Vagina (tissue), 2 donors: ENCODE measurements around the gene LEMD2. TPM values are rescaled to one million over a fixed set of nuclear protein-coding genes. Genes with fewer than 3 reads are reported as not detected.

ENCODE experiments used
- DNase-seq, 2 donors: peaks; one replicate each; pipeline ENCODE4 v3.0.0-alpha.2; 2017; ENCODE audit errors: extremely low spot score in 2 of 2
- H3K27ac ChIP-seq: fragments of 200-600 bp; sonication (generic); one replicate; pipeline ENCODE4 v1.5.1; 2019
- H3K27me3 ChIP-seq: fragments of 200-600 bp; sonication (generic); one replicate; pipeline ENCODE4 v1.5.1; 2019
- H3K36me3 ChIP-seq, 2 donors: fragments of 200-600 bp; sonication (generic); one replicate each; pipeline ENCODE4 v1.5.1; 2017 to 2019
- H3K4me1 ChIP-seq: fragments of 200-600 bp; sonication (generic); one replicate; pipeline ENCODE4 v1.5.1; 2019
- H3K4me3 ChIP-seq, 2 donors: fragments of 200-600 bp; sonication (generic); 1 replicate in 1 of 2; 2 replicates in 1 of 2; pipeline ENCODE4 v1.5.1; 2016 to 2019
- H3K9me3 ChIP-seq: fragments of 200-600 bp; sonication (generic); one replicate; pipeline ENCODE4 v1.5.1; 2019
- POLR2A ChIP-seq, 2 donors: fragments of 450-650 bp; IDR thresholded peaks; one replicate each; pipeline ENCODE4 v1.6.1; 2017; ENCODE audit warnings: antibody characterized with exemption in 2 of 2, mild to moderate bottlenecking in 2 of 2, moderate library complexity in 2 of 2
- POLR2AphosphoS5 ChIP-seq, 2 donors: sonication (generic); formaldehyde crosslinking; IDR thresholded peaks; one replicate each; pipeline ENCODE4 v1.9.0; 2017; ENCODE audit warnings: antibody characterized with exemption in 2 of 2, mild to moderate bottlenecking in 2 of 2, low read depth in 1 of 2; ENCODE audit not compliant: insufficient read depth in 1 of 2
- intact Hi-C: fragments of 100-400 bp; cut with DNase I; formaldehyde crosslinking; loops from one replicate; pipeline ENCODE4 v1.15.1; 2023
- total RNA-seq: library from RNA; depleted of rRNA; stranded (reverse); fragments of >200 nt; gene quantifications from one replicate; pipeline ENCODE4 v1.2.3, GENCODE V29; 2016
- TF ChIP-seq, protein P1 (sequence below), 3 experiments: fragments of 450-650 bp in 2 of 3; fragments of 200-600 bp in 1 of 3; sonication (generic) in 1 of 3; IDR thresholded peaks; one replicate each; pipeline ENCODE4 v1.5.1; 2017 to 2019; ENCODE audit warnings: antibody characterized with exemption in 3 of 3, mild to moderate bottlenecking in 2 of 3, moderate library complexity in 2 of 3

LEMD2 gene
- total RNA-seq, 1 donor from 2014 or later = 55.5 TPM

DNA sequence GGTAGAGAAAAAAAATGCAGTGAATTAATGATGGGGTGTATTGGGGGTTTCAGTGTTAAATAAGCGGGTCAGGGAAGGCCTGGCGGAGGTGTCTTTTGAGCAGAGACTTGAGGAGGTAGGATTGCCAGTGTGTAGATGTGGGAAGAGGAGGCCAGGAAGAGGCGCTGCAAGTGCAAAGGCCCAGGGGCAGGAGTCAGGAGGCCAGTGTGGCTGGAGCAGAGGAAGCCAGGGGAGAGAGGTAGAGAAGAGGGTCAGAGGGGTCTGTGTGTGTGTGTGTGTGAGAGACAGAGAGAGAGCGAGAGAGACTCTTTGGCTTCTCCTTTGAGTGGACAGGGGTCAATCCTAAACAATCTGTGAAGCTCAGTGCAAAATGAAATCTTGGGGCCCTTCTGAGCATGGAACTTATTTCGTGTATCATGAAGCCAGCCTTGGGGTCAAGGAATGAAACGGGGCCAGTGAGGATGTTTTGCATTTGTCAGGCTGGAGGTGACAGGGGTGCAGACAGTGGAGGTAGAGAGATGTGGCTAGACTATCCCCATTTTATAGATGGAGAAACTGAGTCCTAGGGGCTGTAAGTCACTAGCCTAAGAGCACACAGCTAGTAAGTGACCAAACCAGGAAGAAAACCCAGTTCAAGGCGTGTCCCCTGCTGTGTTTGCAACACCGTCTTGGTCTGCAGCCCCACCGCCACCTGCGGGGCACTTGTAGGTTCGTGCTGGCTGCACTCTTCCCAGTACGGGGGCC, 32.5 kb downstream of the LEMD2 start:
- DNase-seq = no peak
- Histone ChIP-seq H3K4me3 (no peak overlapping the region), H3K27ac (no peak overlapping the region), H3K27me3 (no peaks in the 10 kb centered on the region), H3K4me1 (peaks cover 19% of the 10 kb centered on the region), H3K36me3 (no peaks in the 10 kb centered on the region), H3K9me3 (no peaks in the 10 kb centered on the region)
- intact Hi-C loops = no loop called here
- TF ChIP-seq POLR2A (IDR thresholded peaks at IDR 0.05) = no peak
- TF ChIP-seq, protein P1, sequence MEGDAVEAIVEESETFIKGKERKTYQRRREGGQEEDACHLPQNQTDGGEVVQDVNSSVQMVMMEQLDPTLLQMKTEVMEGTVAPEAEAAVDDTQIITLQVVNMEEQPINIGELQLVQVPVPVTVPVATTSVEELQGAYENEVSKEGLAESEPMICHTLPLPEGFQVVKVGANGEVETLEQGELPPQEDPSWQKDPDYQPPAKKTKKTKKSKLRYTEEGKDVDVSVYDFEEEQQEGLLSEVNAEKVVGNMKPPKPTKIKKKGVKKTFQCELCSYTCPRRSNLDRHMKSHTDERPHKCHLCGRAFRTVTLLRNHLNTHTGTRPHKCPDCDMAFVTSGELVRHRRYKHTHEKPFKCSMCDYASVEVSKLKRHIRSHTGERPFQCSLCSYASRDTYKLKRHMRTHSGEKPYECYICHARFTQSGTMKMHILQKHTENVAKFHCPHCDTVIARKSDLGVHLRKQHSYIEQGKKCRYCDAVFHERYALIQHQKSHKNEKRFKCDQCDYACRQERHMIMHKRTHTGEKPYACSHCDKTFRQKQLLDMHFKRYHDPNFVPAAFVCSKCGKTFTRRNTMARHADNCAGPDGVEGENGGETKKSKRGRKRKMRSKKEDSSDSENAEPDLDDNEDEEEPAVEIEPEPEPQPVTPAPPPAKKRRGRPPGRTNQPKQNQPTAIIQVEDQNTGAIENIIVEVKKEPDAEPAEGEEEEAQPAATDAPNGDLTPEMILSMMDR (IDR thresholded peaks at IDR 0.05) = no peak

DNA sequence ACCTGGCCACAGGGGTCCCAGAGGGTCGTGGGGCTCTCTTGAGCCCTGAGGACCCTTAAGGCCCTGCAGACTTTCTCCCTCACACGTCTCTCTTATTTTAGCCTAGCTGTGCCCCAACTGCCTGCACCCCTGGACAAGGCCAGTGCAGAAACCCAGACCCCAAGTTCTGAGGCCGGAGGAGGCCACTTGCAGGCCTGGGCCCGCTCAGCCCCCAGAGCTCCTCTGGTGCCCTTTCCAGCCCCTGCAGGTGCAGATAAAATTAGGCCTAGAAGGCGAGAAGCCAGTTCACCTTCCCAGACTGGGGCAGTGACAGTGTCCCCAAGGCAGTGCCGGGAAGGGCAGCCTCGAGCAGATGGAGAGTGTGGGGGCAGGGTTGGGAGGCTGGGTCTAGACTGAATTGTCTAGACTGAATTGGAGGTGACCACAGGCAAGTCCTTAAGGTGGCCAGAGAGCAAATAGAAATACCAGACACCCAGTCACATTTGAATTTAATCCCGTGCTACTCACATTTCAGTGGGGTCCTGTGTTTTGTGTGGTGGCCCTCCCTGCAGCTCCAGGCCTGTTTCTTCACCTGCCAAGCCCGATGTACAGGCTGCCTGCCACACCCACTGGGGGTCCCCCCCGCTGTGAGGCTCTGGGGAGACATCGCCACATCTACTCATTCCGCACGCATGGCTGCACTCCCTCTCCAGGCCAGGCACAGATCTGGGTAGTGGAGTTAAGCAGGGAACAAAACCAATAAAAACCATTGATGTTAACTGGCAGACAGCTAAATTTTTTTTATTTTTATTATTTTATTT, 33.7 kb downstream of the LEMD2 start:
- intact Hi-C loops = no loop called here
- H3K4me1 ChIP-seq = peaks cover 24% of the 10 kb centered on the region
- H3K4me3 ChIP-seq = no peak overlapping the region
- no peaks in the 10 kb centered on the region for H3K36me3 ChIP-seq
- no peak overlapping the region for H3K27ac ChIP-seq
- TF ChIP-seq, protein P1 (IDR thresholded peaks at IDR 0.05) = no peak
- TF ChIP-seq POLR2A (IDR thresholded peaks at IDR 0.05) = no peak
- TF ChIP-seq POLR2AphosphoS5 (IDR thresholded peaks at IDR 0.05; ENCODE audit: insufficient read depth in 1 of 2, low read depth in 1 of 2) = no peak
- H3K27me3 ChIP-seq = no peaks in the 10 kb centered on the region
- H3K9me3 ChIP-seq = no peaks in the 10 kb centered on the region
- no peak for DNase-seq

DNA sequence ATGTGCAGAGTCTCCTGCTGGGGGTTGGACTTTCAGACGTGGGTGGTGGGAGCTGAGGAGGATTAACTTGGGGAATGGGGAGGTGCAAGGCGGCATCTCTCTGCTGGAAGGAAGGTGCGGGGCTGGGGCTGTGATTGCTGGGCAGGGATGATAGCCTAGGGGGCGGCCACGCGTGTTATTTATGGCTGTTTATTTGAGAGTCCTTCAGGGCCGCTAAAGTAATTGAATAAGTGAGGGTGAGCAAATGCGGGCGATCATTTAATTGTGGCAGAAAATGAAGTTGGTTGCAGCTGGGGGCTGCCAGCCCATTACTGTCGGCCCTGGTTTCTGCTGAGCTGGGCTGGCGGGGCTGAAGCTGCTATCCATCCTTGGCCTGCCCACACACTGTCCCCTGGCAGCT, 34.7 kb downstream of the LEMD2 start:
- Histone ChIP-seq H3K27ac (no peak overlapping the region), H3K27me3 (no peaks in the 10 kb centered on the region), H3K36me3 (no peaks in the 10 kb centered on the region), H3K4me1 (peaks cover 25% of the 10 kb centered on the region), H3K4me3 (no peak overlapping the region), H3K9me3 (no peaks in the 10 kb centered on the region)
- no peak for DNase-seq
- TF ChIP-seq POLR2A (IDR thresholded peaks at IDR 0.05) (no peak), POLR2AphosphoS5 (IDR thresholded peaks at IDR 0.05; ENCODE audit: insufficient read depth in 1 of 2, low read depth in 1 of 2) (no peak)
- TF ChIP-seq, protein P1 (IDR thresholded peaks at IDR 0.05) = no peak
- intact Hi-C loops = no loop called here

DNA sequence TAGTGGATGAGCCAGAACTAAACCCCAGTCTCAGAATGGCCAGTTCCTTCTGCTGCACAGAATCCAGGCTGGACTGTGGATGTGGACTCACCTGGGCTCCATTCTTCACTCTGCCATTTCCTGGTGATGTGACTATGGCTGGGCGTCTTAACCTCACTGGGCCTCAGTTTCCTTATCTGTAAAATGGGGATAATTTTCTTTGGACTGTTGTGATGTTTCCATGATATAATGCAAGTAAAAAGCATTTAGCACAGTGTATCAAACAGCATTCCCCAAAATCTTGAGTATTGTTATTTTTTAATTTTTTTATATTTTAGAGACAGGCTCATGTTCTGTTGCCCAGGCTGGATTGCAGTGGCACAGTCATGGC, 36.3 kb downstream of the LEMD2 start:
- H3K36me3 ChIP-seq = no peaks in the 10 kb centered on the region
- DNase-seq = no peak
- H3K9me3 ChIP-seq = no peaks in the 10 kb centered on the region
- H3K4me1 ChIP-seq = peaks cover 25% of the 10 kb centered on the region
- H3K4me3 ChIP-seq = no peak overlapping the region
- H3K27ac ChIP-seq = no peak overlapping the region
- no peaks in the 10 kb centered on the region for H3K27me3 ChIP-seq
- intact Hi-C loops = no loop called here
- TF ChIP-seq, protein P1 (IDR thresholded peaks at IDR 0.05) = no peak
- TF ChIP-seq POLR2A (IDR thresholded peaks at IDR 0.05) = no peak
- no peak for TF ChIP-seq POLR2AphosphoS5 (IDR thresholded peaks at IDR 0.05; ENCODE audit: insufficient read depth in 1 of 2, low read depth in 1 of 2)
